ENCODE measurements around the gene NHSL1.
"Not testable (repeated sequence)": the region's sequence is repeated elsewhere in the genome, so short reads cannot be mapped to it uniquely, and the experiment has no call there.

NHSL1 gene

GRCh38 chr6:138430361-138431145 is 68.7 kb downstream of the NHSL1 start:
- TF ChIP-seq, protein P1, sequence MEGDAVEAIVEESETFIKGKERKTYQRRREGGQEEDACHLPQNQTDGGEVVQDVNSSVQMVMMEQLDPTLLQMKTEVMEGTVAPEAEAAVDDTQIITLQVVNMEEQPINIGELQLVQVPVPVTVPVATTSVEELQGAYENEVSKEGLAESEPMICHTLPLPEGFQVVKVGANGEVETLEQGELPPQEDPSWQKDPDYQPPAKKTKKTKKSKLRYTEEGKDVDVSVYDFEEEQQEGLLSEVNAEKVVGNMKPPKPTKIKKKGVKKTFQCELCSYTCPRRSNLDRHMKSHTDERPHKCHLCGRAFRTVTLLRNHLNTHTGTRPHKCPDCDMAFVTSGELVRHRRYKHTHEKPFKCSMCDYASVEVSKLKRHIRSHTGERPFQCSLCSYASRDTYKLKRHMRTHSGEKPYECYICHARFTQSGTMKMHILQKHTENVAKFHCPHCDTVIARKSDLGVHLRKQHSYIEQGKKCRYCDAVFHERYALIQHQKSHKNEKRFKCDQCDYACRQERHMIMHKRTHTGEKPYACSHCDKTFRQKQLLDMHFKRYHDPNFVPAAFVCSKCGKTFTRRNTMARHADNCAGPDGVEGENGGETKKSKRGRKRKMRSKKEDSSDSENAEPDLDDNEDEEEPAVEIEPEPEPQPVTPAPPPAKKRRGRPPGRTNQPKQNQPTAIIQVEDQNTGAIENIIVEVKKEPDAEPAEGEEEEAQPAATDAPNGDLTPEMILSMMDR (IDR thresholded peaks at IDR 0.05; ENCODE audit: borderline replicate concordance, insufficient read depth, low read depth, low read length): no peak
- no peak overlapping the region for H3K4me3 ChIP-seq (ENCODE audit: low read depth, low read length)

GRCh38 chr6:138429761-138430160 is 69.5 kb downstream of the NHSL1 start:
- H3K4me3 ChIP-seq (ENCODE audit: low read depth, low read length): no peak overlapping the region
- TF ChIP-seq, protein P1 (IDR thresholded peaks at IDR 0.05; ENCODE audit: borderline replicate concordance, insufficient read depth, low read depth, low read length): no peak

DNA sequence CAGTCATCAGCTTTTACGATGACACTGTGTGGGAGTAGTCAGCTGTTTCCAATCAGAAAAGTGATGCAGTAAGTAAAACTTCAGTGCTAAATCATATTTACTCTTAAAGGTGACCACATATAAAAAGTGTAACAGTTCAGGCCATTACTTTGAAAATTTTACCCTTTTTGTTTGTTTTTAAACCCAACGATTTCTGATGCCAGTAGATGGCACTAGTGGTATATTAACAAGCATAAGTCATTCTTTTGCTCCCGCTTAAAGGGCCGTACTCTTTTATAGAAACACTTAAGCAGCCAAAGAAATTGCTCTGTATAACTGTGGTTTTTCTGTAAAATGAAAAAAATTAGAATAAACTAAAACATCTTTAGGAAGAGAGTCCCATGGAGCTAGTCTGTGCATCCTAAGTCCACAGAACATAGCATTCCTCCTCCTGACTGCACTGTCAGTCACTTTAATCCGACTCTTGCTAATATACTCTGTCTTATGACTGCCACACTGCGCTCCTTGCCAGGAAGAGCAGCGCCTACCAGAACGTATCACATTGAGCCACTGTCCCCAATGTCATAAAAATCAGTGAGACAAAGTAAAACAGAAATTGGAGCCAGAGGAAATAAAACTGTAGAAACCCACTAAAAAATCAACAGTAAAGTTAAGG is 70.2 kb downstream of the NHSL1 start:
- no peak overlapping the region for H3K4me3 ChIP-seq (ENCODE audit: low read depth, low read length)
- TF ChIP-seq, protein P1 (IDR thresholded peaks at IDR 0.05; ENCODE audit: borderline replicate concordance, insufficient read depth, low read depth, low read length): peak; percentile 21; the same call in 1 of the 2 replicates

DNA sequence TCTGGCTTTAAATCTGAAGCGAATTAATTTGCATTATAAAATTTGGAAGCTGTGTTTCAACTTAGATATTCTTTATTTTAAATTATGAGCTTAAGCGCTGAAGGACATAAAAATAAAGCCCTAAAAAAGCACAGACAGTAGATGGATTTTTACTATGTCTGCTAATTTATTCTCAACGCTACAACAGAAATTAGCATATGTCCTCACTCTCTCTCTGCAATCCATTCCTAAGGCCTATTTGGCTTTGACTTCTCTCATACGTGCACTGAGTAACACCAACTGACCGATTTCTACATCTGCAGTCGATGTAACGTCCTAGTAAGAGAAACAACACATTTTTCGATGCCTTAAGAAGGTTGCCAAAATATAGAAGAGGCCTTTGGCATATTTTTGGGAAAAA is 71.6 kb downstream of the NHSL1 start:
- no peak overlapping the region for H3K4me3 ChIP-seq (ENCODE audit: low read depth, low read length)
- TF ChIP-seq, protein P1 (IDR thresholded peaks at IDR 0.05; ENCODE audit: borderline replicate concordance, insufficient read depth, low read depth, low read length): no peak

DNA sequence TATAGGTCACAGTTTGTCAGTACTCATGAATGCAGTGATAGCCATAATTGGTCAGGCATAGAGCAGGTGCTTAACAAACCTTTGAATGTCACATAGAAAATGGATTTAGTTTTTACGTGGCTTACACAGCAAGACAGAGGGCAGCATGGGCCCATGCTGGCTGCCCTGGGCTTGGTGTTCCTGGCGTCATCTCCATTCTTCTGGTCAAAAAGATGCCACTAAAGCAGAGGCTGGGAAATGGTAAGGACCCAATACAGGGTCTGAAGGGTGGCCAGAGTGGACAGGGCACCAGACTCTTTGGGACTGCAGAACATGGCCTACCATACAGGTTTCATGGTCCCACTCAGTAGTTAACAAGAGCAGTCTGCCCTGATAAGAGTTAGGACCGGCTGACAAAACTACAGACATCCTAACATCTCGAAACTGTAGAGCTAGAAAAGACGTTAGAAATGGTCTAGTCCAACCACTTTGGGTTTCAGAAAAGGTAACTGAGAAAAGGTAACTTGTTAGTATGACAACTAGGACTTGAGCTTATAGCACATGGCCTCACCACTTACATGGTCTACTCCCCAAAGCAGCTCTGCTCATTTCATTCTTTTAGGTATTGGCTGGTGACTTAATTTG is 72.7 kb downstream of the NHSL1 start:
- H3K4me3 ChIP-seq (ENCODE audit: low read depth, low read length): no peak overlapping the region
- TF ChIP-seq, protein P1 (IDR thresholded peaks at IDR 0.05; ENCODE audit: borderline replicate concordance, insufficient read depth, low read depth, low read length): no peak

- not testable (repeated sequence) for H3K4me3 ChIP-seq (ENCODE audit: low read depth, low read length)
These were observed 74.0 kb downstream of the NHSL1 start for GRCh38 chr6:138425256-138425655.

GRCh38 chr6:138424004-138424904 is 75.0 kb downstream of the NHSL1 start:
- TF ChIP-seq, protein P1 (IDR thresholded peaks at IDR 0.05; ENCODE audit: borderline replicate concordance, insufficient read depth, low read depth, low read length): no peak
- no peak overlapping the region for H3K4me3 ChIP-seq (ENCODE audit: low read depth, low read length)
